ENCODE measurements around the gene EVPLL.
"Not testable (repeated sequence)": the region's sequence is repeated elsewhere in the genome, so short reads cannot be mapped to it uniquely, and the experiment has no call there.

The EVPLL gene

DNA sequence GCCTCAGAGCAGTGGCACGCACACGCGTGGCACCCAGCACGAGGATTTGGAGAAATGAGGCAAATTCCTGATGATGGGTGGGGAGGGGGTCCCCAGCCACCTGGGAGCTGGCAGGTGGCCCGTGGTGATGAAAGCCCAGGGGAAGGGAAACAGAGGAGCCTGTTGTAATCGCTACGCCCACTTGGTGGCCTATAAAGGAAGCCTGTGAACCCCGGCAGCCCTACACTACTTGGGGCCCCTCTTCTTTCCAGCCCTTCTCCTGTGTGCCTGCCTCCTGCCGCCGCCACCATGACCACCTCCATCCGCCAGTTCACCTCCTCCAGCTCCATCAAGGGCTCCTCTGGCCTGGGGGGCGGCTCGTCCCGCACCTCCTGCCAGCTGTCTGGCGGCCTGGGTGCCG is 49.1 kb downstream of the EVPLL start:
- not testable (repeated sequence) for DNase-seq

DNA sequence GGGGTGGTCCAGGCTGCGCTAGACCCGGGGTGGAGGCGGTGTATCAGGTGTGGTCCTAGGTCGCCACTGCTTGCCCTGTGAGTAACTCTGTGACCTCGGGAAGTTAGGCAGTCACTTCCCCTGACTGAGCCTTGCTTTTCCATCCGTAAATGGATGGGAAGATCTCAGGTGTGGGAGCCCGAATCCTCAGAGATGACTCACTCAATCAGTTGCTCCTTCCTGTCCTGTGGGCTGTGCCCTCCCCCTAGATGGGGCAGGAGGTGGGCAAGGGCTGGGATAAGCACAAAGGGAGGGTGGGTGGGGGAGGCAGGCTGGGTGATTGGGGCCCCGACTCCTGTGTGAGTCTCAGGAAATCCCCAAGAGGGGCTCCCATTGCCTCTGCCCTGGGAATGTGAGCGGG is 54.6 kb downstream of the EVPLL start:
- DNase-seq, result not testable (repeated sequence)

Data from stimulated activated CD8-positive, alpha-beta memory T cell treated with anti-CD3 and anti-CD28 coated beads, Interleukin-4, amount 100 ng/mL, for 48 hours (primary cell).